ENCODE results near the gene DICER1.
"Not testable (repeated sequence)": the region's sequence is repeated elsewhere in the genome, so short reads cannot be mapped to it uniquely, and the experiment has no call there.

Gene DICER1
- long read RNA-seq, partial matches to known transcripts = 16 of 29 reads
- long read RNA-seq, other reads (novel, unspliced or antisense) = 12 of 29 reads

GRCh38 chr14:95157327-95158189, at the start of gene DICER1:
Gene DICER1, minus strand, starts transcription at chr14:95157529. Its CDS starts 24,071 bp downstream, at chr14:95133458.
- Histone ChIP-seq H3K4me3 (replicated peaks; ENCODE audit: insufficient read depth, low read length) (peak within 1 kb of the TSS; percentile 88), H3K27ac (replicated peaks) (peak within 1 kb of the TSS; percentile 94), H3K27me3 (ENCODE audit: insufficient read depth, poor library complexity, severe bottlenecking) (no peaks in the 10 kb centered on the region)
- peak; percentile 78 to 95 for DNase-seq (ENCODE audit: low read depth in 1 of 2, low spot score in 1 of 2)
- TF ChIP-seq REST (IDR thresholded peaks at IDR 0.05; ENCODE audit: insufficient replicate concordance, low read depth) = peak; percentile 33
- TF ChIP-seq CTCF (IDR thresholded peaks at IDR 0.05; ENCODE audit: insufficient read depth, low read length) = no peak
- TF ChIP-seq SPI1 (IDR thresholded peaks at IDR 0.05; ENCODE audit: borderline replicate concordance, low read depth) = peak; percentile 58; the same call in 1 of the 2 replicates
- TF ChIP-seq POLR2AphosphoS5 (IDR thresholded peaks at IDR 0.05; ENCODE audit: low read depth) = no peak; the same call in 1 of the 2 replicates
- no peak for TF ChIP-seq GABPA (IDR thresholded peaks at IDR 0.05; ENCODE audit: low read depth)

DNA sequence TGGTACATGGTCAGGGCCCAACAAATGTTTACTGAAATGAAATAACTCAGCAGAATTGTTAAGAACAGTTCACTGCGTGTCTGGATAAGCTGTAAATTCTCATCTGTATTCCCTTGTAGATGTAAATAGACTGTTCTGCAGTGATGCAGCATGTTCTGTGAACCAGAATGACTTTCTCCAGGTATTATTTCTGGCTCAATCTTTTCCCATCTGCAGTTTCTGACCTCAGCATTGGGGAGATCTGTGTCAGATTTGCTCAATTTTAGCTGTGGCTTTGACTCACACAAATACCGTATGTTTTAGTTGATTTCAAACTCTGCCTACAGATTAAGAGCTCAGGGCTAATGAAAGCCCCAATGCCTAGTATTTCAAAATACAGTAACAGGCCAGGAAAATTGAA, 49.2 kb upstream of the DICER1 start:
- H3K4me3 ChIP-seq (replicated peaks; ENCODE audit: insufficient read depth, low read length) = no peak overlapping the region
- peak in 1 of 2 experiments; percentile 24 for DNase-seq (ENCODE audit: low read depth in 1 of 2, low spot score in 1 of 2)
- H3K27ac ChIP-seq (replicated peaks) = no peak overlapping the region
- no peaks in the 10 kb centered on the region for H3K27me3 ChIP-seq (ENCODE audit: insufficient read depth, poor library complexity, severe bottlenecking)
- TF ChIP-seq GABPA (IDR thresholded peaks at IDR 0.05; ENCODE audit: low read depth) (no peak), POLR2AphosphoS5 (IDR thresholded peaks at IDR 0.05; ENCODE audit: low read depth) (no peak), CTCF (IDR thresholded peaks at IDR 0.05; ENCODE audit: insufficient read depth, low read length) (no peak), SPI1 (IDR thresholded peaks at IDR 0.05; ENCODE audit: borderline replicate concordance, low read depth) (no peak), REST (IDR thresholded peaks at IDR 0.05; ENCODE audit: insufficient replicate concordance, low read depth) (no peak)

DNA sequence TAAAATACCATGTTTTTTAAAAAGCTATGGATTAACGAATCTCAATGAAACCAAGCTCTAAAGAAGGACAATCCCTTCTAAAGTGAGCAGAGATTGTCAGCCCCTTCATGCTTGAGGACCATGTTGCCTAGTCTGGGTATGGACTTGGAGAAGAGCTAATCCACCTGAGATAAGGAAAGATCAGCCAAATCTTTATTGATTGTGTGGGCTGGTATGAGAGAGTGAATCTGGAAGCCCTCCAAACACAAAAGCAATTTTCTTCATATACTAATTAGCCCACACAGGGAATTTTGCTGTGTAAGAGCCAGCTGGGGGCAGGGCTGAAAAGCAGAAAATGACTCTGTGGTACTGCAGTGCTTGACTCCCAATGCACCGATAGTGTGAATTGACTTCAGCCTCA, 47.4 kb upstream of the DICER1 start:
- H3K27ac ChIP-seq (replicated peaks) = no peak overlapping the region
- TF ChIP-seq POLR2AphosphoS5 (IDR thresholded peaks at IDR 0.05; ENCODE audit: low read depth) (no peak), REST (IDR thresholded peaks at IDR 0.05; ENCODE audit: insufficient replicate concordance, low read depth) (no peak), GABPA (IDR thresholded peaks at IDR 0.05; ENCODE audit: low read depth) (no peak), SPI1 (IDR thresholded peaks at IDR 0.05; ENCODE audit: borderline replicate concordance, low read depth) (no peak), CTCF (IDR thresholded peaks at IDR 0.05; ENCODE audit: insufficient read depth, low read length) (no peak)
- H3K4me3 ChIP-seq (replicated peaks; ENCODE audit: insufficient read depth, low read length) = no peak overlapping the region
- H3K27me3 ChIP-seq (ENCODE audit: insufficient read depth, poor library complexity, severe bottlenecking) = no peaks in the 10 kb centered on the region
- no peak for DNase-seq (ENCODE audit: low read depth in 1 of 2, low spot score in 1 of 2)

DNA sequence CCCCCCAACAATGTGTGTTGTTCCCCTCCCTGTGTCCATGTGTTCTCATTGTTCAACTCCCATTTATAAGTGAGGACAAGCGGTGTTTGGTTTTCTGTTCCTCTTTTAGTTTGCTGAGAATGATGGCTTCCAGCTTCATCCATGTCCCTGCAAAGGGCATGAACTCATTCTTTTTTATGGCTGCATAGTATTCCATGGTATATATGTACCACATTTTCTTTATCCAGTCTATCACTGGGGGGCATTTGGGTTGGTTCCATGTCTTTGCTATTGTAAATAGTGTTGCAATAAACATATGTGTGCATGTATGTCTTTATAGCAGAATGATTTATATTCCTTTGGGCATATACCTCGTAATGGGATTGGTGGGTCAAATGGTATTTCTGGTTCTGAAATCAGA, 44.4 kb upstream of the DICER1 start:
- H3K27ac ChIP-seq (replicated peaks); H3K27me3 ChIP-seq (ENCODE audit: insufficient read depth, poor library complexity, severe bottlenecking); DNase-seq (ENCODE audit: low read depth in 1 of 2, low spot score in 1 of 2); H3K4me3 ChIP-seq (replicated peaks; ENCODE audit: insufficient read depth, low read length): not testable (repeated sequence)
